B cell (primary cell): ENCODE results near the gene PHACTR3. TPM values are rescaled to one million over a fixed set of nuclear protein-coding genes. Genes with fewer than 3 reads are reported as not detected.

Experiments
- ATAC-seq: fragments of 200-7000 bp; cut with Tn5 transposase; one replicate; pipeline ENCODE4 v1.10.0; 2021; ENCODE audit warnings: low read depth, mild to moderate bottlenecking, moderate number of reproducible peaks, moderate library complexity
- CTCF ChIA-PET: fragments of 350-600 bp; sonication (Branson Sonifier 250); formaldehyde crosslinking; loops from one replicate; lab custom pipeline; 2021; ENCODE audit warnings: antibody characterized with exemption, inconsistent platforms; lab: Charles Lee
- POLR2A ChIA-PET: fragments of 350-600 bp; sonication (Branson Sonifier 250); formaldehyde crosslinking; loops from one replicate; lab custom pipeline; 2021; ENCODE audit warnings: antibody characterized with exemption; lab: Charles Lee
- DNase-seq: peaks from one replicate; pipeline ENCODE4 v3.0.0; 2013
- H2AFZ ChIP-seq: 2 replicates; pipeline ENCODE4 v1.6.1; 2012; ENCODE audit warnings: mild to moderate bottlenecking, low read depth, low read length; ENCODE audit not compliant: insufficient read depth, poor library complexity, severe bottlenecking
- H3K27ac ChIP-seq, 2 donors: 1 replicate in 1 of 2; 2 replicates in 1 of 2; pipeline ENCODE4 v1.5.1; 2012 to 2013; ENCODE audit warnings: low read length in 2 of 2, mild to moderate bottlenecking in 2 of 2, moderate library complexity in 1 of 2
- H3K27me3 ChIP-seq, 4 experiments: fragments of 200-600 bp in 1 of 4; sonication (generic) in 1 of 4; replicated peaks in 1 of 4; 1 replicate in 2 of 4; 2 replicates in 2 of 4; pipeline versions ENCODE4 v1.6.1 to v1.7.0; 2013 to 2016; ENCODE audit warnings: low read length in 3 of 4, mild to moderate bottlenecking in 2 of 4, mixed read lengths in 1 of 4, moderate library complexity in 1 of 4; ENCODE audit not compliant: insufficient read depth in 4 of 4, control insufficient read depth in 3 of 4; ENCODE audit errors: control extremely low read depth in 1 of 4
- H3K36me3 ChIP-seq, 2 experiments: replicated peaks in 1 of 2; 1 replicate in 1 of 2; 2 replicates in 1 of 2; pipeline versions ENCODE4 v1.6.1 to v1.7.1; 2013; ENCODE audit warnings: low read length in 1 of 2; ENCODE audit not compliant: insufficient read depth in 2 of 2, control insufficient read depth in 1 of 2; ENCODE audit errors: control extremely low read depth in 1 of 2, extremely low read depth in 1 of 2
- H3K4me1 ChIP-seq, 2 donors: fragments of 200-600 bp in 1 of 2; sonication (generic) in 1 of 2; 1 replicate in 1 of 2; 2 replicates in 1 of 2; pipeline versions ENCODE4 v1.5.1 to v1.6.1; 2013 to 2017; ENCODE audit warnings: low read length in 2 of 2; ENCODE audit not compliant: control insufficient read depth in 2 of 2, insufficient read depth in 2 of 2
- H3K4me2 ChIP-seq: replicated peaks from 2 replicates; pipeline ENCODE3; 2012; ENCODE audit warnings: mild to moderate bottlenecking, low read depth, low read length; ENCODE audit not compliant: poor library complexity, severe bottlenecking
- H3K4me3 ChIP-seq, 5 experiments: fragments of 200-600 bp in 1 of 5; sonication (generic) in 1 of 5; 1 replicate in 3 of 5; 2 replicates in 2 of 5; pipeline versions ENCODE4 v1.5.1 to v1.7.0; 2011 to 2016; ENCODE audit warnings: low read length in 4 of 5, mild to moderate bottlenecking in 4 of 5, low read depth in 2 of 5, control low read depth in 1 of 5, moderate library complexity in 1 of 5; ENCODE audit not compliant: insufficient read depth in 1 of 5; ENCODE audit errors: control extremely low read depth in 1 of 5, extremely low read depth in 1 of 5
- H3K79me2 ChIP-seq: fragments of 200-600 bp; sonication (generic); one replicate; pipeline ENCODE4 v1.6.0; 2016; ENCODE audit warnings: low read length; ENCODE audit not compliant: control insufficient read depth, insufficient read depth
- H3K9ac ChIP-seq: fragments of 200-600 bp; sonication (generic); 2 replicates; pipeline ENCODE4 v1.6.1; 2017; ENCODE audit warnings: mild to moderate bottlenecking, low read length, moderate library complexity
- H3K9me3 ChIP-seq, 3 donors: one replicate each; pipeline versions ENCODE4 v1.6.1 to v1.7.1; 2013; ENCODE audit warnings: low read length in 2 of 3; ENCODE audit not compliant: control insufficient read depth in 2 of 3, insufficient read depth in 1 of 3; ENCODE audit errors: control extremely low read depth in 1 of 3
- H4K20me1 ChIP-seq: 2 replicates; pipeline ENCODE4 v1.6.0; 2012; ENCODE audit warnings: mild to moderate bottlenecking, low read length; ENCODE audit not compliant: insufficient read depth, control insufficient read depth, poor library complexity, severe bottlenecking
- H3K27ac Mint-ChIP-seq: one replicate; pipeline ENCODE4 v1.8.0; 2021; ENCODE audit warnings: mixed read lengths
- H3K27me3 Mint-ChIP-seq: one replicate; pipeline ENCODE4 v1.8.0; 2021; ENCODE audit warnings: mixed read lengths
- H3K4me1 Mint-ChIP-seq: one replicate; pipeline ENCODE4 v1.8.0; 2021; ENCODE audit warnings: mixed read lengths
- H3K4me3 Mint-ChIP-seq: one replicate; pipeline ENCODE4 v1.8.0; 2021; ENCODE audit warnings: mixed read lengths
- H3K9me3 Mint-ChIP-seq: one replicate; pipeline ENCODE4 v1.8.0; 2022; ENCODE audit warnings: mixed read lengths; ENCODE audit not compliant: insufficient read depth
- EZH2 ChIP-seq: IDR thresholded peaks from 2 replicates; pipeline ENCODE4 v1.6.1; 2012; ENCODE audit warnings: borderline replicate concordance, low read depth, mild to moderate bottlenecking, moderate library complexity, low read length; ENCODE audit not compliant: insufficient read depth, poor library complexity, severe bottlenecking
- WGBS: methylation state at CpG from one replicate; pipeline ENCODE4 v1.1.5; 2013; ENCODE audit warnings: missing lambda C conversion rate; ENCODE audit not compliant: insufficient coverage; 5-methylcytosine and 5-hydroxymethylcytosine counted together
- intact Hi-C: fragments of 100-400 bp; cut with micrococcal nuclease; formaldehyde crosslinking; loops from one replicate; pipeline ENCODE4 v1.10.0; 2022
- polyA plus RNA-seq: library from polyadenylated mRNA; depleted of rRNA; stranded (reverse); fragments of >200 nt; gene quantifications from 2 replicates; pipeline ENCODE4 v1.2.3, GENCODE V29; 2012
- total RNA-seq, 2 donors: library from RNA; stranded (reverse); fragments of 120-200 nt in 1 of 2; gene quantifications; 1 replicate in 1 of 2; 2 replicates in 1 of 2; pipeline versions ENCODE4 v1.2.3 to v1.2.4, GENCODE V29; 2013 to 2022
- TF ChIP-seq, protein P1 (sequence below): fragments of 200-600 bp; IDR thresholded peaks from one replicate; pipeline ENCODE4 v1.8.0; 2022; ENCODE audit warnings: antibody characterized with exemption, mild to moderate bottlenecking

The PHACTR3 gene
- total and polyA plus RNA-seq, 2 donors (not counting 1 experiment from before 2014, with no cell fraction given) = not detected

DNA sequence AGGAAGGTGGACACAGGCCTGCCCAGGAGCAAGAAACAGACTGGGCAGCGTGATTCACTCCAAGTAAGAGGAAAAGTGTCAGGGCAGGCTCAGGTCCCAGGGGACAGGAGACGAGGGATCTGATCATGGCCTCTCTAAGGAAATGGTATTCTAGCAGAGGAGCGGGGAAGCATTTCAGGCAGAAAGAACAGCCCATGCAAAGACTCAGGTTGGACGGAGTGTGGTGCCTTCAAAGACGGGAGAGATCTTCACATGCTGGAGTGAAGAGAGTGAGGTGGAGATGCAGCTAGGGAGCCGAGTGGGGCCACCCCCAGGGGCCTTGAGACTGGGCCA lies 168.0 kb downstream of the PHACTR3 start:
- H3K36me3 ChIP-seq = no peaks in the 10 kb centered on the region
- no peak overlapping the region for H3K4me2 ChIP-seq
- Mint-ChIP-seq H3K27ac (no peak overlapping the region), H3K9me3 (no peaks in the 10 kb centered on the region), H3K4me1 (no peaks in the 10 kb centered on the region), H3K27me3 (no peaks in the 10 kb centered on the region), H3K4me3 (no peak overlapping the region)
- ATAC-seq = no peak
- H3K79me2 ChIP-seq = no peaks in the 10 kb centered on the region
- intact Hi-C loops = no loop called here
- no peak overlapping the region for H2AFZ ChIP-seq
- no peaks in the 10 kb centered on the region for H4K20me1 ChIP-seq
- TF ChIP-seq EZH2 = no peak
- TF ChIP-seq, protein P1, sequence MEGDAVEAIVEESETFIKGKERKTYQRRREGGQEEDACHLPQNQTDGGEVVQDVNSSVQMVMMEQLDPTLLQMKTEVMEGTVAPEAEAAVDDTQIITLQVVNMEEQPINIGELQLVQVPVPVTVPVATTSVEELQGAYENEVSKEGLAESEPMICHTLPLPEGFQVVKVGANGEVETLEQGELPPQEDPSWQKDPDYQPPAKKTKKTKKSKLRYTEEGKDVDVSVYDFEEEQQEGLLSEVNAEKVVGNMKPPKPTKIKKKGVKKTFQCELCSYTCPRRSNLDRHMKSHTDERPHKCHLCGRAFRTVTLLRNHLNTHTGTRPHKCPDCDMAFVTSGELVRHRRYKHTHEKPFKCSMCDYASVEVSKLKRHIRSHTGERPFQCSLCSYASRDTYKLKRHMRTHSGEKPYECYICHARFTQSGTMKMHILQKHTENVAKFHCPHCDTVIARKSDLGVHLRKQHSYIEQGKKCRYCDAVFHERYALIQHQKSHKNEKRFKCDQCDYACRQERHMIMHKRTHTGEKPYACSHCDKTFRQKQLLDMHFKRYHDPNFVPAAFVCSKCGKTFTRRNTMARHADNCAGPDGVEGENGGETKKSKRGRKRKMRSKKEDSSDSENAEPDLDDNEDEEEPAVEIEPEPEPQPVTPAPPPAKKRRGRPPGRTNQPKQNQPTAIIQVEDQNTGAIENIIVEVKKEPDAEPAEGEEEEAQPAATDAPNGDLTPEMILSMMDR = no peak
- no peak for DNase-seq
- no peaks in the 10 kb centered on the region for H3K27me3 ChIP-seq
- CTCF ChIA-PET = no interaction called here
- no peak overlapping the region for H3K4me3 ChIP-seq
- no peak overlapping the region for H3K27ac ChIP-seq
- WGBS = 65% methylated on average over 5 of the region's 6 CpGs
- POLR2A ChIA-PET = no interaction called here
- H3K4me1 ChIP-seq = no peaks in the 10 kb centered on the region
- H3K9me3 ChIP-seq = no peaks in the 10 kb centered on the region
- no peak overlapping the region for H3K9ac ChIP-seq

DNA sequence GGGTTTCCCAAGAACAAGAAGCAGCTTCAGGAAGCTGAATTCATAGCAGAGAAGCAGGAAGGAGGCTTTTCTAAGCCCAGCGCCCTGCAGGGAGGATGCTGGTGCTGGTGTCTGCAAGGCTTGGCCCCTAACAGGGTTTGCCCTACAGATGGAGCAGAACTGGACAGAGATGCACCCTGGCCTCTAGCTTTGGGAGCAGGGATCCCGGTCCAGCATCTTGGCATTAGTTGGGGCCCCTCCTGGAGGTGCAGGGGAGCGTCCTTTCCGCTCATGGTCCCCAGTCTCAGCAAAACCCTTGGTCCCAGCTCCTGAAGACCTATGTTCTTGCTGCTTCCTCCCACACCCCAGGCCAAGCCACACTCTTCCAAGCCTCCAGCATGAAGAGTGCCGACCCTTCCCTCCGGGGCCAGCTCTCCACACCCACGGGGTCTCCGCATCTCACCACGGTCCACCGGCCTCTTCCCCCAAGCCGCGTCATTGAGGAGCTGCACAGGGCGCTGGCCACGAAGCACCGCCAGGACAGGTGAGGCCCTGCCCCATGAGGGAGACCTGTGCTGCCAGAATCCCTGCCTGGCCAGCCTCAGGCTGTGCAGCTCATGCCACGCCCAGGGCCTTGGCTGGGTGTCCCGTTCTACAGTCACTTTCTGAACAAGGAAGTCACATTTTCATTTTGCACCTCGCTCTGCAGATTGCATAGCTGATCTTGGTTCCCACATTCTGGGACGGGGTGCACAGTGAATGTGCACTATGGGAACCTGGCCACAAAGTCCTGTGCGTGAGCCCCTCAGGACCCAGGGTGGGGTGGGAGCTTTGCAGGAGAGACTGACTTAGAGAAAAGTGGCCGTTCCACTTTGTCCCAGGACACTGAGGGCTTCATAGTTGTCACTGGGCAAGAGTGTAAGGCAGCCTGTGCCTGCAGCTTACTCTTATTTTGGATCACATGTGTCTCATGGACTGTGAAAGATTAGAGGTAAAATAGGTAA lies 168.9 kb downstream of the PHACTR3 start:
- no peaks in the 10 kb centered on the region for H3K4me1 ChIP-seq
- Mint-ChIP-seq H3K27ac (no peak overlapping the region), H3K4me1 (no peaks in the 10 kb centered on the region), H3K4me3 (no peak overlapping the region), H3K9me3 (no peaks in the 10 kb centered on the region), H3K27me3 (no peaks in the 10 kb centered on the region)
- no peaks in the 10 kb centered on the region for H3K36me3 ChIP-seq
- no peak for ATAC-seq
- TF ChIP-seq, protein P1 = no peak
- no peak for TF ChIP-seq EZH2
- H3K27ac ChIP-seq = no peak overlapping the region
- POLR2A ChIA-PET = no interaction called here
- CTCF ChIA-PET = no interaction called here
- no peak overlapping the region for H3K4me3 ChIP-seq
- no peak overlapping the region for H3K4me2 ChIP-seq
- DNase-seq = no peak
- no peaks in the 10 kb centered on the region for H3K9me3 ChIP-seq
- WGBS = 87% methylated on average over 21 of the region's 21 CpGs
- no peak overlapping the region for H2AFZ ChIP-seq
- no peaks in the 10 kb centered on the region for H3K27me3 ChIP-seq
- H4K20me1 ChIP-seq = no peaks in the 10 kb centered on the region
- no peaks in the 10 kb centered on the region for H3K79me2 ChIP-seq
- intact Hi-C loops = no loop called here
- H3K9ac ChIP-seq = no peak overlapping the region
